Thyroid gland (tissue), 4 donors: ENCODE measurements around the gene KLK14. TPM values are rescaled to one million over a fixed set of nuclear protein-coding genes. Genes with fewer than 3 reads are reported as not detected.

Source experiments
- DNase-seq, 2 donors: peaks; one replicate each; pipeline ENCODE4 v3.0.0-alpha.2; 2019
- H3K27ac ChIP-seq, 3 donors: fragments of 200-600 bp; sonication (generic); 1 replicate in 2 of 3; 2 replicates in 1 of 3; pipeline ENCODE4 v1.5.1; 2016 to 2019; ENCODE audit warnings: mild to moderate bottlenecking in 1 of 3, moderate library complexity in 1 of 3
- H3K27me3 ChIP-seq: fragments of 200-600 bp; sonication (generic); one replicate; pipeline ENCODE4 v1.5.1; 2019
- H3K36me3 ChIP-seq, 2 donors: fragments of 200-600 bp; sonication (generic); one replicate each; pipeline ENCODE4 v1.5.1; 2016 to 2019
- H3K4me1 ChIP-seq, 2 donors: fragments of 200-600 bp; sonication (generic); one replicate each; pipeline ENCODE4 v1.5.1; 2017 to 2019
- H3K4me3 ChIP-seq, 3 donors: fragments of 200-600 bp; sonication (generic); replicated peaks in 1 of 3; 1 replicate in 2 of 3; 2 replicates in 1 of 3; pipeline ENCODE4 v1.5.1; 2016; ENCODE audit warnings: mild to moderate bottlenecking in 1 of 3
- H3K9me3 ChIP-seq: fragments of 200-600 bp; sonication (generic); one replicate; pipeline ENCODE4 v1.5.1; 2017
- POLR2A ChIP-seq, 2 donors: fragments of 450-650 bp; IDR thresholded peaks; one replicate each; pipeline ENCODE4 v1.6.1; 2017; ENCODE audit warnings: antibody characterized with exemption in 2 of 2, mild to moderate bottlenecking in 2 of 2, moderate library complexity in 1 of 2
- WGBS, 2 donors: methylation state at CpG; one replicate each; pipeline ENCODE4 v1.1.5; 2017; 5-methylcytosine and 5-hydroxymethylcytosine counted together
- intact Hi-C: fragments of 100-400 bp; cut with DNase I; formaldehyde crosslinking; loops from one replicate; pipeline ENCODE4 v1.15.1; 2023
- total RNA-seq, 4 donors: library from RNA; depleted of rRNA; stranded (reverse); fragments of >200 nt; gene quantifications; one replicate each; pipeline ENCODE4 v1.2.3, GENCODE V29; 2016
- TF ChIP-seq, protein P1 (sequence below), 6 experiments: fragments of 200-600 bp in 3 of 6; fragments of 450-650 bp in 3 of 6; sonication (generic) in 3 of 6; IDR thresholded peaks; one replicate each; pipeline ENCODE4 v1.5.1; 2016 to 2019; ENCODE audit warnings: antibody characterized with exemption in 6 of 6, mild to moderate bottlenecking in 2 of 6, inconsistent platforms in 1 of 6, moderate library complexity in 1 of 6

The KLK14 gene
- total RNA-seq, 4 donors from 2014 or later = not detected

DNA sequence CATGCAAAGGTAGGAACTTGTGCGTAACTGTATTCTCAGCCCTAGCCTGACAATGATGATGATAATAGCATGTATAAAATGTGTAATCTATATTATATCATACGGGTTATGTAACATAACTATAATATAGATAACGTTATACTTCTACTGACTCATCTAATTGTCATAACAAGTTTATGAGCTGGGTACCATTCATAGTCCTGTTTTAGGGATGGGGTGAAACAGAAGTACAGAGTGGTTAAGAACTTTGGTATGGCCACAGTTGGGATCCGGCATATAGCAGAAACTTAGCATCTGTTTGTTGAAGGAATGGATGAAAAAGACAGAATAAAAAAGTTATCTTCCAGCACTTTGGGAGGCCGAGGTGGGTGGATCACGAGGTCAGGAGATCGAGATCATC, 20.3 kb upstream of the KLK14 start:
- DNase-seq = no peak
- H3K36me3 ChIP-seq = peaks cover 0 to 17% of the 10 kb centered on the region in 2 donors
- peaks cover 7 to 12% of the 10 kb centered on the region in 2 donors for H3K4me1 ChIP-seq
- no peaks in the 10 kb centered on the region for H3K9me3 ChIP-seq
- no peaks in the 10 kb centered on the region for H3K27me3 ChIP-seq
- no peak overlapping the region for H3K4me3 ChIP-seq
- no peak overlapping the region for H3K27ac ChIP-seq
- TF ChIP-seq POLR2A (IDR thresholded peaks at IDR 0.05) = no peak
- TF ChIP-seq, protein P1, sequence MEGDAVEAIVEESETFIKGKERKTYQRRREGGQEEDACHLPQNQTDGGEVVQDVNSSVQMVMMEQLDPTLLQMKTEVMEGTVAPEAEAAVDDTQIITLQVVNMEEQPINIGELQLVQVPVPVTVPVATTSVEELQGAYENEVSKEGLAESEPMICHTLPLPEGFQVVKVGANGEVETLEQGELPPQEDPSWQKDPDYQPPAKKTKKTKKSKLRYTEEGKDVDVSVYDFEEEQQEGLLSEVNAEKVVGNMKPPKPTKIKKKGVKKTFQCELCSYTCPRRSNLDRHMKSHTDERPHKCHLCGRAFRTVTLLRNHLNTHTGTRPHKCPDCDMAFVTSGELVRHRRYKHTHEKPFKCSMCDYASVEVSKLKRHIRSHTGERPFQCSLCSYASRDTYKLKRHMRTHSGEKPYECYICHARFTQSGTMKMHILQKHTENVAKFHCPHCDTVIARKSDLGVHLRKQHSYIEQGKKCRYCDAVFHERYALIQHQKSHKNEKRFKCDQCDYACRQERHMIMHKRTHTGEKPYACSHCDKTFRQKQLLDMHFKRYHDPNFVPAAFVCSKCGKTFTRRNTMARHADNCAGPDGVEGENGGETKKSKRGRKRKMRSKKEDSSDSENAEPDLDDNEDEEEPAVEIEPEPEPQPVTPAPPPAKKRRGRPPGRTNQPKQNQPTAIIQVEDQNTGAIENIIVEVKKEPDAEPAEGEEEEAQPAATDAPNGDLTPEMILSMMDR (IDR thresholded peaks at IDR 0.05) = no peak
- WGBS, 2 donors = 95 to 96% methylated on average over 7 of the region's 7 CpGs
- intact Hi-C loops = no loop called here

DNA sequence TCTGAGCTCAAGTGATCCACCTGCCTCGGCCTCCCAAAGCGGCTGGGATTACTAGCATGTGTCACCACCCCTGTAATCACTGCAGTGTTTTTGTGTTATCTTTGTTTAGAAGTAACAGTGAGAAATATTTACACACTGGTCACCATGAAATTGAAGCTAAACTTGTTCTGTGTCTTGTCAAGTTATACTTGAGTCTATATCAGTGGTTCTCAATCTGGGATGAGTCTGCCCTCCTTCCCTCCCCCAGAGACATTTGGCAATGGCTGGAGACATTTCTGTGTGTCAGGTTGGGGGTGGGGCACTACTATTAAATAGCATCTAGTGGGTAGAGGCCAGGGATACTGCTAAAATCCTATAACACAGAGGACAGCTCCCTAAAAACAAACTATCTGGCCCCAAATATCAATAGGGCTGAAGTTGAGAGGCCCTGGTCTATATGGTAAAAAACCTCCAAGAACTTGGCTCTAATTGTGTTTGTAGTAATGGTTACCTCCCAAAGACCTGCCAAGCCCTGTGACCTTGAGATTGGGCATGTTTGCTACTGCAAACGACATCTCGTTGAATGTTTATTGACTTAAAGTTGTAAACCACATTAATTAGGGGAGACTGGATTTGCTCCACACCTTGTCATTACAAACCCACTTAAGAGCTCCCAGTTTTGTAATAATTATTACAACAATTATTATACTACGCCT, 18.6 kb upstream of the KLK14 start:
- Histone ChIP-seq H3K36me3 (peaks cover 0 to 17% of the 10 kb centered on the region in 2 donors), H3K4me3 (no peak overlapping the region), H3K4me1 (no peaks in the 10 kb centered on the region), H3K9me3 (no peaks in the 10 kb centered on the region), H3K27ac (no peak overlapping the region), H3K27me3 (no peaks in the 10 kb centered on the region)
- TF ChIP-seq POLR2A (IDR thresholded peaks at IDR 0.05) = no peak
- TF ChIP-seq, protein P1 (IDR thresholded peaks at IDR 0.05) = no peak
- 84% methylated on average over 5 of the region's 5 CpGs for WGBS, 2 donors
- no peak for DNase-seq
- intact Hi-C loops = no loop called here

DNA sequence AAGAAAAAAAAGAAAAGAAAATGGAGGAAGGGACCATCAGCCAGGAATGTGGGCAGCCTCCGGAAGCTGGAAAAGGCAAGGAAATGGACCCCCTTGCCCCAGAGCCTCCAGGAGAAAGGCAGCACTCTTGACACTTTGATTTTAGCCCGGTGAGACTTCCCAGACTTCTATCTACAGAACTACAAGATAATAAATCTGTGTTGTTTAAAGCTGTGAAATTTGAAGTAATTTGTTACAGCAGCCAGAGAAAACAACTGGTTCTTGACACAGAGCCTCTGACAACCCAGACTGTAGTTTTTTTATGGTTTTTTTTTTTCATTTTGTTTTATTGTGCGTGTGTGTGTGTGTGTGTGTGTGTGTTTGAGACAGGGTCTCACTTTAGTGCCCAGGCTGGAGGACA, 17.9 kb upstream of the KLK14 start:
- H3K4me1 ChIP-seq = peaks cover 0 to under 1% of the 10 kb centered on the region in 2 donors
- no peaks in the 10 kb centered on the region for H3K27me3 ChIP-seq
- TF ChIP-seq, protein P1 (IDR thresholded peaks at IDR 0.05) = no peak
- no peak for TF ChIP-seq POLR2A (IDR thresholded peaks at IDR 0.05)
- DNase-seq = no peak
- H3K9me3 ChIP-seq = no peaks in the 10 kb centered on the region
- intact Hi-C loops = no loop called here
- H3K4me3 ChIP-seq = no peak overlapping the region
- H3K27ac ChIP-seq = no peak overlapping the region
- peaks cover 0 to 17% of the 10 kb centered on the region in 2 donors for H3K36me3 ChIP-seq
- WGBS, 2 donors = 69 to 83% methylated on average over 3 of the region's 3 CpGs

DNA sequence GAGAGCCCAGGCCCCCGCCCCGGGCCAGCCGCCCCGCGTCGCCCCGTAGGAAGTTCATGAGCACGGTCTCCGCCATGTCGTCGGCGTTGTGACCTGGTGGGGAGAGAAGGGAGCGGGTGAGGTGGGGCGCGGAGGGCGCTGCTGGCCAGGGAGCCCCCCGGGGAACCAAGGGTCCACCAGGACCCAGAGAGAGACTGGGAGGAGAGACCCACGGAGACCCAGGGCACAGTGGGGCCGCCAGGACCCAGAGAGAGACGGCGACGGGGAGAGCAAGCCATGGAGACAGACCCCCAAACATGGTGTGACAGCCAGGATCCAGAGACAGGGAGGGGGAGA, 16.3 kb upstream of the KLK14 start:
- intact Hi-C loops = loop anchor here (5.0 kb wide), 1 partner anchor 77 kb away; no protein-coding TSS in a partner anchor
- no peak overlapping the region for H3K27ac ChIP-seq

More for the DNA sequence above, 16.3 kb upstream of the KLK14 start:
- Histone ChIP-seq H3K9me3 (no peaks in the 10 kb centered on the region), H3K4me3 (no peak overlapping the region), H3K36me3 (peaks cover 0 to 17% of the 10 kb centered on the region in 2 donors), H3K27me3 (no peaks in the 10 kb centered on the region), H3K4me1 (peaks cover 11 to 12% of the 10 kb centered on the region in 2 donors)
- no peak for DNase-seq
- WGBS, 2 donors = 70 to 80% methylated on average over 10 of the region's 22 CpGs
- TF ChIP-seq POLR2A (IDR thresholded peaks at IDR 0.05) = no peak
- TF ChIP-seq, protein P1 (IDR thresholded peaks at IDR 0.05) = no peak
